ENCODE data around the gene PSMA7.

GRCh38 chr20:62118113-62119043 is 24.8 kb downstream of the PSMA7 start:
- TF ChIP-seq POLR2A (IDR thresholded peaks at IDR 0.05) (no peak), CTCF (IDR thresholded peaks at IDR 0.05) (no peak)

All from ovary (tissue), 3 donors.